NB4 (cell line): ENCODE measurements around the gene SOCS2.

Experiments
- CTCF ChIP-seq: IDR thresholded peaks from one replicate; pipeline ENCODE4 v1.5.1; 2012; ENCODE audit warnings: low read depth, low read length
- POLR2A ChIP-seq: IDR thresholded peaks from 2 replicates; pipeline ENCODE4 v1.6.1; 2011; ENCODE audit warnings: mild to moderate bottlenecking; ENCODE audit not compliant: insufficient read length; ENCODE audit errors: extremely low read depth

- TF ChIP-seq CTCF (no peak), POLR2A (no peak)
Observed at GRCh38 chr12:93541578-93542225, 30.8 kb upstream of the SOCS2 start.
